HG02970 (cell line): Measurements from ENCODE around the gene FH.

Experiments
- ATAC-seq: cut with Tn5 transposase; IDR thresholded peaks from one replicate; pipeline ENCODE4 v1.9.1; 2021; ENCODE audit warnings: mild to moderate bottlenecking, moderate library complexity, moderate number of reproducible peaks; ENCODE audit not compliant: unreplicated experiment, low FRiP score

Gene FH

DNA sequence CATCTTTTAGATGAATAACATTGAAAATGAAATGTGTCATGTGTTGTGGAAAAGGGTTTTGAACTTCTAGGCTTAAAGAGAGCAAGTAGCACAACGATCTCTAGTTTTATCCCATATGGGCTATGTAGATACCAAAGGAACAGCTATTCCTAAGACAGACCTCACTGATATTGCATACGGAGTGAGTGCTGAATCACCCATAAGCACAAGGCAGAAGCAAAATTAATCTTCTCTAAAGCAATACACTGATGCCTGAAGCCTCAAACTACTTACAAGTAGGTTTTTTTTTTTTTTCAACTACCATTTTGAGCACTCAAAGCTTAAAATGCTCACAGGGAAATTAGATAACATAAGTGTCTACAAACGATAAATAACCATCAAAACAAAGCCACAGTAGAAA is 7.6 kb upstream of the FH start:
- no peak for ATAC-seq

DNA sequence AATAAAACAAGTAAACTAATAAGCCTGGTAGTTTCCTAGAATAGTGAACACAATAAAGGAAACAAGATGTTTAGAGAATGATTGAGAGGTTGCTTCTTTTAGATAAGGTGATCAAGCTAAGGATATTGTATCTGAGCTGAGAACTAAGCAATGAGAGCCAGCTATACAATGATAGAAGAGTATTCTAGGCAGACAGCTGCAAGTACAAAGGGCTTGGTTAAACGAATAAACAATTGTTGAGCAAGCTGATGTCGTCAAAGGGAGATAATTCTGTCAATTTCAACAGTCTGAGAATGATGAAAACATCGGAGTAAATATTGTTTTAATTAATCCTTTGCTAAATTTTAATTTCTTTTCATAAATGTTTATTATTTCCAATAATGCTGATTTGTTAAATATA is 5.5 kb upstream of the FH start:
- no peak for ATAC-seq

DNA sequence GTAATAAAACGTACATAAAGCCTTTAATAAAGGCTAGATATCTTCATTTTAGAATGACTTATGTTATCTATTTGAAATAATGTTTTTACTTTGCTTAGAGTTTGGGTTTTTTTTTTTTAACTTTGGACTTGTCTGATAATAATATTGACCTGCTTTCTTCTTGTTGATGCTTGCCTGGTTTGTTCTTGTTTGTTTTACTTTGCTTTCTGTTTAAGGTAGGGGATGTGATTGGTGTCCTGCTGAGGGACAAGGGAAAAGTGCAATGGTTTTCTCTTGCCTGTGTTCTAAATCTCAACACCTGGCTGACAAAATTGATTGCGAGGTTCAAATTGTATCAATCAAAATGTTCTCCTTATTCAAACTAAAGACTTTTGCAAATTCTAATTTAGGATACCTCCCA is 2.2 kb upstream of the FH start:
- ATAC-seq = no peak

DNA sequence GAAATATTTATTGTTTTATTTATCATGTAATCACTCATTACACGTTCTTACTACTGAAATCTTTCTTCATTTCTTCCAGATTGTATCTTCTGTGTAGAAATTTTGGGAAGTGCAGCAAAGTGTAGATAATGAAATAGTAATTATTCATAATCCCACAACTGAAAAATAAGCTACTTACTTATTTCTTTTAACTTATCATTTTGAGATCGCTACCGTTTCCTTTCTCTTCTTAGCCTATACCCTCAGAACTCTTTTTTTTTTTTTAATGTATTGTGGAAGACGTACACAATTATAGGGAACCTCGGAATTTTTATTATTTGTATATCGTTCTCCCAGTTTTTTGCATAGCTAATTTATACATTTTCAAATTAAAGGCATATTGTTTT is 518 bp upstream of the FH start:
- ATAC-seq = no peak

DNA sequence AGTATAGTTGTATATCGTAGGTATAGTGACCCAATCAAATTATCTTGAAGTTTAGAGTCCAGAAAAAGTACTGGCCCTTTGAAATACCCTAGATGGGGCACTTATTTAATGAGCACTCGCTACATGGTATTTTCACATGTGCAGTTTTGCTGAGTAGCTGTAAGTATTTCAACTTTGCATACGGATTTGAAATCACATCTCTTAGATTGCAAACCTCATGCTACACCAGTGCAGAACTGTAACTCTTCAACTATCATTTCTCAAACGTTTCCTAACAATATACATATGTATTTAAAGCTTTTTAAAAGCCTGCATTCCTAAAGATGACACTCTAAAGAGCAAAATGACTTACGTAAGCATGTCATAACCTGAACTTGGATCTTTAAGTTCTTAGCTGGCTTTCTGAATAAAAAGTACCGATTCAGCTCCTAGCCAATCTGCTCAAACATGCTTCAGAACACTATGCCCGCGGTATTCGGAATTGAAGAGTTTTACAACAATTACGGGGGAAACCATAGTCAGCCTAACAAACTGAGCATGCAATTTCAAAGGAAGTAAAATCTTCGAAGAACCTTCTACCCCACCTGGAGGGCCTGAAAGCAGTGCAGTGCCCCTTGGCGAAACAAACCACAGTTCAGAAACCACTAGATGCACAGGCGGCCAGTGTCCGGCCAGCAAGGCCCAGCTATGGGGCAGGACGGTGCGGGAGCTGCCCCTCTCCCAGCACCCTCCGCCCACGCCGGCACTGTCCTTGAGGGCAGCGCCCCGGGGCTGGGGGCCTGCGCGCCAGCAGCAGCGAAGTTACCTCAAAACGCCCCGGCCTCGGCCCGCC is 863 bp downstream of the FH start:
- ATAC-seq = peak; percentile 29

DNA sequence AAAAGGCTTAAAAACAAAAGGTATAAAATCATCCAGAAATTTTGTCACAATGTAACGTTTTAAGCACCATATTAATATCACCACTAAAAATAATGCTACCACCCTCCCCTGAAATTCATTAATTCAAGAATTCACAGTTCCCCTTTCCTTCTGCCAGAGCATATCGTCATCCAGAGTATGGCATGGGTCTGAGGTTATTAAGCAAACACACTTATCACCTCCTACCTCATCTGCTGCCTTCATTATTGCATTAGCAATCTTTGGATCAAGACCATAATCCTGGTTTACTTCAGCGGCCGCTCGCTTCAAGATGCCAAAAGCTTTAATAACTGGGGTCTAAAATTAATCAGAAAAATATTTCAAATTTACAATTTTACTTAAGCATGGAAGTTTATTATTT is 6.2 kb downstream of the FH start:
- no peak for ATAC-seq

DNA sequence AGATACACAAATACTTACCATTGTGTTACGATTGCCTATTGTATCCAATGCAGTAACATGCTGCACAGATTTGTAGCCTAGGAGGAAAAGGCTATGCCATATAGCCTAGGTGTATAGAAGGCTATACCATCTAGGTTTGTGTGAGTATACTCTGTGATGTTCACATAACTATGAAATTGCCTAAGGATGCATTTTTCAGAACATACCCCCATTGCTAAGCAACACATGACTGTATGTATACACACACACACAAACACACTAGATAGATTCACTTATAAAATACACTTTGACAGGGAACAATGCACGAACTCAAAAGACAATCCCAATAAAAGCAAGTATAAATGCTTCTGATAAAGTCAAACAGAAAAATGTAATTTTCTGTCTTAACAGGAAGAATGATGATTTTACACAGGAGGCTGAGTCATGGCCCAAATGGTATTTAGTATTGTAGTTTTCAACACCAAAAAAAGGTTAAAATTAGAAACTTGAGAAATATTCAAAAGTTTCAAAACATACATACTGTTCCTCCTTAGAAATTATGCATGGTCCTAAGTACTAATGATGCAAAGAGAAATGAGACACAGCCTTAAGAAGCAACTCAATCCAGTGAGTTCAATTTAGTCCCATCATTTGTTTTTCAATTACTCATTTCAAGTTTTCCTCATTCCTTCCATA is 12.2 kb downstream of the FH start:
- no peak for ATAC-seq

DNA sequence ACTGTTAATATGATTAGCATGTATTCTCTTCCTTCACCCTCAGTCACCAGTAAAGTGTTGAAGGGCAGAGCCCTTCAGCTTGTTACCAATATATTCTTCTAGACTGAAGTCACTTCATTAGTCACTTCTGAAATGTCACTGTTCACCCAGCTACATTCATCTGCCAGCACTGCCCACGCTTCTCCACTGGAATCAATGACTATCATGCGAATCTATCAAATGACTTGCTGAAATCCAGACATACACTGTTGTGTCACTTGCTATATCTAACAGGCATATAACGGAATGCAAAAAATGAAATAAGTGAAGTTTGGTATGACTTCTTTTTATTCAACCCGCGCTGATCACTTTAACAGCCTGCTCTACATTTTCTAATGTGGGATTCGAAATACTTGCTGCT is 16.1 kb downstream of the FH start:
- ATAC-seq = no peak

DNA sequence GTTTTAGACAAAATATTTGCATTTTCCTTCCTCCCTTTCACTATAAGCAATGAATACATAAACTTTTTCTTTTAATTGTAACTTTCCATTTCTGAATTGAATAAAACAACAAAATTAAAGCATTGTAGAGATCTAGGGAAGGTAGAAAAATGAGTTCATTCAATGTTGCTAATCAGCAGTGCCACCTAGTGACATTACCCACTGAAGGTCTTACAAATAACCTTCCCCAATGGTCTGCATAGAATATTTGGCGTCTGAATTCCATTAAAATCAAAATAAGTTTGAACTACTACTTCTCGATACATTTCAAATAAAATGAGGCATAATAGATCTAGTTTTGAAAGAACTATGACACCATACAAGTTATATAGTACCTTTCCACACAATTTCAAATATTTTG is 19.6 kb downstream of the FH start:
- no peak for ATAC-seq

DNA sequence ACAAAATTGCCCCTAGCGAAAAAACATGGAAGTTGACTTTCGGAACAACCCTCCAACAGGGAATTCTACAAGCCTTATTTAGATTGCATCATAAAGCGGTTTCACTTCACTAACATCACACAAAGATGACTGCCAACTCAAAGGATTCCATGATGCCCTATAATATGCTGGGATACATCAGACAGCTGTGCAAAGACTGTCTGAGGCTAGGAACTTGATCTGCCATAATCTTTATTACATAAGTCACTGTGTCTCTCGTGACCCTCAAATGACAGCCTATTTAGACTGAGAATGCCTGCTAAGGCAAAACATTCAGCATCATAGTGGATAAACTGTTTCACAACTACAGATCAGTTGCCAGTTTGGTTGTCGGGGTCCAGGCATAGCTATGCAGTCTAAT is 23.8 kb downstream of the FH start:
- no peak for ATAC-seq

DNA sequence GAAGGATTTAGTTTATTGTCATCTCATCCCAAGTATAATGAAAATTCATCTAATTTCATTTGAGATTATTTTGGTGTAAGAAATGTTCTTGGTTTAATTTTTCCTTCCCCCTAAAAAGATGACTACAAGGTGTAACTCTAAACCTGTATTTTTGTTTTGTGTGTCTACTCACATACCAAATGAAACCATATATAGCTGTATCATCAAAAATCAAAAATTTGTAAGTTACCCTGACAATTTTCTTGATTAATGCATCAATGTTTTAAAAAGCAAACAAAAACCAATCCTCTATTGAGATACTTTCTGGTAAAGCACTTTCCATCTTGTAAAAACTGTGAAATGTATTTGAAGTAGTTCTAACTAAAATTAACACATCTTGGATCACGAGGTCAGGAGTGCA is 30.8 kb downstream of the FH start:
- no peak for ATAC-seq

DNA sequence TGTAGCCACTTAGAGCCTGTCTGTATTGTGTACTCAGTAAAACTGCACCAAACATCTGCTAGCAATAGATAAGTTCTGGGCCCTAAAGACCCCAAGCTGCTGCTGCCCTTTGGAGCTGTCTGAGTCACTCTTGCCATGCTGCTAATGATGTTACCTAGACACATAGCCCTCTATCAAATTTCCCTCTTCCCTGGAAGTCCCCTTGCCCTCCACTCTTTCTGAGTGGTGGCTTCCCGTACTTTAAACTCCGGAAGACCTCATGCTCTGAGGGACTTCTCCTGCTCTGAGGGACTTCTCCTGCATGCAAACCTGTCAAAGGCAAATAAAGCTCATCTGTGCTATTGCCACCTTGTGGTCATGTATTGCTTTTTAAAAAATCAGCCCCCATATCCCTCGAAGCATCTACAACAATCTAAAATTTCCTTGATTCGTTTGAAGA is 34.0 kb downstream of the FH start:
- no peak for ATAC-seq

DNA sequence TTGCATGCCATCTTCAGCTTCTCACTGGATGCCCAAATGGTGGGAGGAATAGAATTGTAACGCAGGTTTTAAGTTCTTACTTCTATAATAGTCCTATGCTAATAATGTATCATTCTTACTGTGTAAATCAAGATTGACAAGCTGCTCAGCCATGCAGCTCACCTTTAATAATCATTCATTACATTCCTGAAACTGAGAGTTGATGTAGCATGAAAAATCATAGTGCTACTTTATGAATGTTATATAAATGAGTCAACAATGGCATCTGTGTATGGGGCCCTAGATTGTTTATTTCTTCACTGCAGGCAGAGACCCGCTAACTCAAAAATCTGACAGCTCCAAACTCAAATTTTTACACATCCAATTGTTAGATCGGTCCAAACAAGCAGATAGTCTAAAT is 34.4 kb downstream of the FH start:
- peak; percentile 75 for ATAC-seq

DNA sequence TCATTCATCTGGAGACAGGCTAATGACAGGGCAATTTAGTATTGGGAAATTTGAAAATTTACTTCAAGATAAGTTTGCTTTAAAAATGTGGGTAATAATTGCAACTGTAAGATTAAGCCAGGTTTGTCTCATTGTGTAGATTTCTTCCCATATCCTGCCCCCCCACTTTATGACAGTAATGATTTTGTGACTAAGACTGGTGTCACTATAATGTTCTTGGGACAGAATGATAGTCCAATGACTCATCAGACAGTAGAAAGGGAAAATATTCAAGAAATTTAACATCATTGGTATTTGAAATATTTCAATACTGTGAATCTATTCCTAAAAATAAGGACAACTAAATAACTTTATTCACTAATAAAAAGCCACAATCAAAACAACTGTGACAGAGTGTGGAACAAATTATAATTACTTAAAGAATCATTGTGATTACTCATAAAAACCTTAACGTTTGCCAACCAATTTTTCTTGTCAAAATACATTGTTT is 36.7 kb downstream of the FH start:
- no peak for ATAC-seq

DNA sequence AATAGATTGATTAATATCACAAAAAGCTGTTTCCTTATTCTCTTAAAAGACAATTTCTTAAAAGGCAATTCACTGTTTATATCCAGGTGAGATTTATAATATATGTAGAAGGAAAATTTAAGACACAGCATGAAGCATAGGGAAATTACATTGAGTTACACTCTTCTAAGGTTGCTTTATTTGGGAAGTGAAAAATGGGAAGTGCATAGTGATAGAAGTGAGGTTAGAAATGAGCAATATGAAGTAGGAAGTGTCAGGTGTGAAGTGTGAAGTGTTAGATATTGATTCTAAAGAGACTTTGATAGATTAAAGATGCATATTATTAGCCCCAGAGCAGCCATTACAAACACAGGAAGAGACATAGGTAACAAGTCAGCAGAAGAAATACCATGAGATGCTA is 40.3 kb downstream of the FH start:
- ATAC-seq = no peak

DNA sequence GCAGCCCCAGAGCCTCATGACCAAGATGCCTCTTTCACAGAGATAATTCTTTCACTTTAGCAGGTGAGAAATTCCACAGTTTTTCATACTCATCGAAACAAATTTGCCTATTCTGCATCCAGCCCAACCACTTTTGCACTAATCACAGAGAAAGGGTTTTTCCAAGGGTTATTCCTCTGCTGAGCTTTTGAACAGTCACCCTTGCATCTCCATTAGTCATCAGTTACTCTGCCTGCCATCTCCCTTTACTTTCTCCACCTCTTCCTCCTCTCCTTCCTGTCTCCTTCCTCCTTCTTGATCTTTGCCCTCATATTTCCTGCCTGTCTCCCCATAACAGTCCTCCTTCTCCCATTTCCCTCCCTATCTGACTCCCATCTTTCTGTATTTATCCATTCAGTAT is 43.9 kb downstream of the FH start:
- ATAC-seq = no peak

DNA sequence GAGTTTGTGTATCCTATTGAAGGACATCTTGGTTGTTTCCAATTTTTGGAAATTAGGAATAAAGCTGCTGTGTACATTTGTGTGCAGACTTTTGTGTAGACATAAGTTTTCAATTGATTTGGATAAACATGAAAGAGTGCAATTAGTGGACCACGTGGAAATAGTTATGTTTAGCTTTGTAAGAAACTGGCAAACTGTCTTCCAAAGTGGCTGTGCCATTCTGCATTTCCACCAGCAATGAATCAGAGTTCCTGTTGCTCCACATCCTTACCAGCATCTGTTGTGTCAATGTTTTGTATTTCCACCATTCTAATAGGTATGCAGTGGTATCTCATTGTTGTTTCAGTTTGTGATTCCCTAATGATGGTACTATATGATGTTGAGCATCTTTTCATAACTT is 46.5 kb downstream of the FH start:
- no peak for ATAC-seq

DNA sequence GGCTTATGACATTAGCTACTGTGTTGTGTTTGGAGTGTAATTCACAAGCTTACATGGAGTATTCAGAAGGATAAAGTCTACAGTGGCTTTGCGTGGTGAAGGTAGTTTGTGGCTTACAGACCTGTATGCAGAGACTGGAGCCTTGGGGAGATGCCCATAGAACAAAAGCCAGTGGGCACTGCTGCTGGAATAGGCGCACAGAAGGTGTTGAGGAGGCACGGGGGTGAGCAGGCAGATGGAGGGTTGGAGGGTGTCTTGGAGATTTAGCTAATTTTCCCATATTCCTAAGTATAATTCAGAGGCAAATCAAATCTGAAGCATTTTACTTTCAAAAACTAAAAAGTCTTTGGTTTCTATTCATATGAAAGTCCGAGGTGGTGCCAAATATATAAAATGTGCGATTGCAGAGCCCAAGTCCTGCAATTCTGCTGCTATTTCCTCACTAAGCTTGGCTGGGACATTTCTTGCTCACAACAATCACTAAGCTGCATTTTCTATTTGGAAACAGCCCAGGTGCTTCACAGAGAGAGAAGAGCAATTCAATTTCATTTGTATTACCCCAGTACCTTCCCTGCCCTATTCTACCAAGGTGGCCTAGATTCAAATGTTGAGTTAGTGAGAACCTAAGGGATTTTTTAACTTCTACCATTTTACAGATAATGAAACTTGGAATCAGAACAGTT is 48.5 kb downstream of the FH start:
- ATAC-seq = no peak

DNA sequence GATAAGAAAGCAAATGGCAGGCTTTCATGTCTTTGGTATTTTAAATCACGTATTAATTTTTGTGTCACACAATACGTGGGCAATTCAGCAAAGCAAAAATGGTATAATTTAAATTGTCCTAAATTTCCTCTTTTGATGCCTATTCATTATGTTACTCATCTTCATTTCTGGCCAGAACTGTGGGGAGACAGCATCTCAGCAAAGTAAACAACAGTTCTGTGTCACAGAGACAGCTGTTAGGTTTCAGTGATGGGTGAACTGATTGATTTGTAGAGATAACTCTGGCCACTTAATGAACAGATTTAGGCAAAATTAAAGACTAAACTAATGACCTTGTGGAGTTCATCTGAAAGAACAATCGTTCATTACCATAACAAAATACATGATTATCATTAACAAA is 49.2 kb downstream of the FH start:
- no peak for ATAC-seq

DNA sequence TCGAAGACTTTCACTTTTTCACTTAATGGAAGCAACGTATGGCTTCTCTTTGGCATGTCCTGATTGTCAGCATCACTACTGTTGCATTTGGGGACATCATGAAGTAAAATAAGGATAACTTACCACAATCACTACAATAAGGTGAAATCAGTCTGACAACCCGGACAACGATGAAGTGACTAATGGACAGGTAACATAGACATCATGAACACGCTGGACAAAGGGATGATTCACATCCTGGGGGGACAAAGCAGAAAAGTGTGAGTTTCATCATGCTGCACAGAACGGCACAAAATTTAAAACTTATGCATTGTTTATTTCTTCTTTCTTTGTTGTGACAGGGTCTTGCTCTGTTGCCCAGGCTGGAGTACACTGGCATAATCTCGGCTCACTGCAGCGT is 53.9 kb downstream of the FH start:
- ATAC-seq = no peak

DNA sequence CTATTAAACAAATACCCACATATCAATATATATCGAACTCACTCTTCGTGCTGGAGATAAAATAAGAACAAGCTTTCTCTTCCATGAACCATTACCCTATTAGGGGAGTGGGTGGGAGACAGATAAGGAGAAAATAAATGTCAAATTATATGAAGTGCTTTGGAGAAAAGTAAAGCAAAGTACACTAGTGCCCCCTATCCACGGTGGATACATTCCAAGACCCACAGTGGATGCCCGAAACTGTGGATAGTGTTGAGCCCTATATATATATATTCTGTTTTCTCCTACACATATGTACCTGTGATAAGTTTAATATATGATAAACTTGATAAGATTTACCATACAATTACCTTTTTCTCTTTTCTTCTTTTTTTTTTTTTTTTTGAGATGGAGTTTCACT is 54.6 kb downstream of the FH start:
- no peak for ATAC-seq

DNA sequence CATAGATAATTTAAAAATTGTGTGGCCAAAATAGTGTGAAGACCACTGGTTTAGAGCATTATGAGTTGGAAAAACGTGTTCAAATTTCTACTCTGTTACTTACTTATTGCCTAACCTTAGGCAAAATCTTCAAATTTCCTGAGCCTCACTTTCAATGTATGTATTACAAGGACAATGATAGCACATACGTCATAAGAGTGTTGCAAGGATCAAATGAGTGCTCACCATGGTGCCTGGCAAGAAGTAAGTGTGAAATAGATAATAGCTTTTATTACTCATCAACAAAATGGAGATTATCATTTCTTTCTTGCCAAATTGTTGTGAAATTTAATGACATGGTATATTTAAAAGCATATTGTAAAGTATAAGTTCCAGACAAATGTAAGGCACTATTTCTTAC is 57.2 kb downstream of the FH start:
- no peak for ATAC-seq
